ENCODE data around the gene TLE2. TPM values are rescaled to one million over a fixed set of nuclear protein-coding genes. Genes with fewer than 3 reads are reported as not detected.

Gene TLE2
- total RNA-seq, 4 donors from 2014 or later: 4.6 to 45.2 (median 29.2) TPM

DNA sequence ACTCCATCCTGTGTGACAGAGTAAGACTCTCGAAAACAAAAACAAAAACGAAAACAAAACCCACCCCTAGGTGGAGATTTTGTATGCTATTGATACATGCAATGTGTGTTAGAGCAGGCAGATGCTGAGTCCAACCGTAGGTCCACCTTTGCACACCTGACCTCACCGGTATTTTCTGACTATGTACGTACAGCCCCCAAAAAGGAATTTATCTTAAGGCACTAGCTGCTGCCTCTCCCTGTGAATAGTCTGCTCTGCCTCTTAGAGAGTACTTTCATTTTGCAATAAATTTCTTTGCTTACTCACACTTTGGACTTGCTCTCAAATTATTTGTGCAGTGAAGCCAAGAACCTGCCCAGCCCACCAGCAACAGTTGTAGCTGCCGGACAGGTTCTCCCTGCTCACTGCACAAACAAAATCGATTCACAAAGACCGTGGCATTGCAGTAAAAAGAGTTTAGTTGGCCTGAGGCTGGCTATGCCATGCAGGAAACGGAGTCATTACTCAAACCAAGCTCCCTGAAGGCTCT, 76.1 kb downstream of the TLE2 start:
- peak in 1 of 2 donors; percentile 42 for TF ChIP-seq POLR2A (IDR thresholded peaks at IDR 0.05)
- TF ChIP-seq, protein P1, sequence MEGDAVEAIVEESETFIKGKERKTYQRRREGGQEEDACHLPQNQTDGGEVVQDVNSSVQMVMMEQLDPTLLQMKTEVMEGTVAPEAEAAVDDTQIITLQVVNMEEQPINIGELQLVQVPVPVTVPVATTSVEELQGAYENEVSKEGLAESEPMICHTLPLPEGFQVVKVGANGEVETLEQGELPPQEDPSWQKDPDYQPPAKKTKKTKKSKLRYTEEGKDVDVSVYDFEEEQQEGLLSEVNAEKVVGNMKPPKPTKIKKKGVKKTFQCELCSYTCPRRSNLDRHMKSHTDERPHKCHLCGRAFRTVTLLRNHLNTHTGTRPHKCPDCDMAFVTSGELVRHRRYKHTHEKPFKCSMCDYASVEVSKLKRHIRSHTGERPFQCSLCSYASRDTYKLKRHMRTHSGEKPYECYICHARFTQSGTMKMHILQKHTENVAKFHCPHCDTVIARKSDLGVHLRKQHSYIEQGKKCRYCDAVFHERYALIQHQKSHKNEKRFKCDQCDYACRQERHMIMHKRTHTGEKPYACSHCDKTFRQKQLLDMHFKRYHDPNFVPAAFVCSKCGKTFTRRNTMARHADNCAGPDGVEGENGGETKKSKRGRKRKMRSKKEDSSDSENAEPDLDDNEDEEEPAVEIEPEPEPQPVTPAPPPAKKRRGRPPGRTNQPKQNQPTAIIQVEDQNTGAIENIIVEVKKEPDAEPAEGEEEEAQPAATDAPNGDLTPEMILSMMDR (IDR thresholded peaks at IDR 0.05): peak in 3 of 6 experiments; percentile 33 to 40 (median 36)
- Histone ChIP-seq H3K4me3 (peak overlapping the region in 2 of 4 donors; percentile 26 to 30), H3K4me1 (peaks cover 0 to 9% (median 0%) of the 10 kb centered on the region in 4 donors), H3K36me3 (no peaks in the 10 kb centered on the region), H3K9me3 (no peaks in the 10 kb centered on the region), H3K27ac (peak overlapping the region in 3 of 4 donors; percentile 14 to 79 (median 54)), H3K27me3 (no peaks in the 10 kb centered on the region)
- peak in 2 of 3 donors; percentile 58 to 63 for DNase-seq

DNA sequence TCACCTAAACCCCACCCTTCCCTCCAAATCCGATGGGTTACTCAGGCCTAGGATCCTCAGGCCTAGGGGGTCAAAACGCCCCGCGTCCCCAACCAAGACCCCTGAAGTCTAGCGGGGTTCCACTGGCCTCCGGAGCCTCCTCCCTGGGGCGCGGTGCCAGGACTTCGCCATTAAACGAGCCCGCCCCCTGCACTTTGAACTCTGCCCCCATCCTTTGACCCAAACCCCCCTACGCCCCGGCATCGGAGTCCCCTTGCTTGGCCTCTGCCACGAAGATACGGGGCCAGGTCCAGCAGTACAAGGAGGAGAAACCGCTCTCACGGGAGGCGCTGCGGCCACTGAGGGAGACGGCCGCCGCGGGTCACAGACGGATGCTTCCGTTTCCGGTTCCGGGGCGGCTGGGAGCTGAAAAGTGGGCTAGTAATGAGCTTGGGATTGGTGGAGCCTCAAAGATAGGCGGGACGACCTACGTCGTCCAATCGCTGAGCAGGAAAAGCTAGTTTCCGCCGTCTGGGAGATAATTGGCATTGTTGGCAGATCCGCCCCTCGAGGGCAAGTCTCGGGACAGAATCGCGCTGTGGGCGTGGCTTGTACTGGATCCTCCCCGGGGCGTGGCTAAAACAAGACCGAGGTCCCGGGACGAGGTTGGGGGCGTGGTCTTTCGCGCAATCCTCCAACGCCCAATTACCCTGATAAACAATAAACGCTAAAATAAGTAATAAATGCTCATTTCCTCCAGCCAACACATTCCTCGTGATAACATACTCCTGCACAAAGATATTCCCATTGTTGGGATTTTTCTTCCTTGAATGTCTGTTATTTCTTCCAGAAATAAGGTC, 78.6 kb downstream of the TLE2 start:
- peak; percentile 100 for DNase-seq
- no peaks in the 10 kb centered on the region for H3K27me3 ChIP-seq
- H3K36me3 ChIP-seq: no peaks in the 10 kb centered on the region
- H3K27ac ChIP-seq: peak overlapping the region; percentile 95 to 96 (median 96)
- peak overlapping the region; percentile 71 to 88 (median 84) for H3K4me3 ChIP-seq
- no peaks in the 10 kb centered on the region for H3K9me3 ChIP-seq
- peaks cover 0 to 9% (median 1%) of the 10 kb centered on the region in 4 donors for H3K4me1 ChIP-seq
- TF ChIP-seq POLR2A (IDR thresholded peaks at IDR 0.05): peak; percentile 93 to 97
- TF ChIP-seq, protein P1 (IDR thresholded peaks at IDR 0.05): no peak

DNA sequence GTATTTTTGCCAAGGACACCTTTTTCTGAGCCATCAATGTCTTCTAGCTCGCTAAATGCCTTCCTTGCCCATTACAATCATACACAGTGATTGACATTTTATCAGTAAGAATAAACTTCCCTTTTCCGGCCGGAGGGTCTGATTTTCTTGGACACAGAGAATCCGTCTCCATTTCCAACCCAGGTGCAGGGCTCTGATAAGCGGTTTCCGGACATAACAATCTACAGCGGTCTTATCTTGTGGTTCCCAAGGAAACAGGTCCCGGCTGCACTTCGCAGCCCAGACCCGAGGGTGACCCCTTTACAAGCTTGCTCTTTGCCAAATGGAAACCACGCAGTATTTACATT, 79.2 kb downstream of the TLE2 start:
- TF ChIP-seq, protein P1 (IDR thresholded peaks at IDR 0.05): no peak
- TF ChIP-seq POLR2A (IDR thresholded peaks at IDR 0.05): no peak
- Histone ChIP-seq H3K27ac (peak overlapping the region; percentile 95 to 96 (median 96)), H3K27me3 (no peaks in the 10 kb centered on the region), H3K36me3 (no peaks in the 10 kb centered on the region), H3K4me1 (peaks cover 0 to 9% (median 2%) of the 10 kb centered on the region in 4 donors), H3K9me3 (no peaks in the 10 kb centered on the region), H3K4me3 (peak overlapping the region; percentile 71 to 88 (median 84))
- DNase-seq: peak in 1 of 3 donors; percentile 59

Other genes starting within 250 kb of the TLE2 start
- 10 to 100 TPM; 26.4 to 62.5 (median 45.7) TPM for gene SGTA, start 246.0 kb downstream of the TLE2 start, total RNA-seq
- gene THOP1, start 243.8 kb downstream of the TLE2 start, total RNA-seq: 100 to 1,000 TPM in 1 of 4 donors, 10 to 100 TPM in 3; 24.3 to 142 (median 49.5) TPM
- gene ZNF554, start 209.4 kb downstream of the TLE2 start, total RNA-seq: 10 to 100 TPM in 1 of 4 donors, 1 to 10 TPM in 3; 2.5 to 15.4 (median 6.7) TPM
- 1 to 10 TPM; 4.4 to 5.8 (median 4.4) TPM for gene ZNF555, start 187.8 kb downstream of the TLE2 start, total RNA-seq
- gene ZNF556, start 161.9 kb downstream of the TLE2 start, total RNA-seq: not detected
- gene ZNF57, start 128.4 kb downstream of the TLE2 start, total RNA-seq: 10 to 100 TPM in 3 of 4 donors, 1 to 10 TPM in 1; 2.5 to 24.1 (median 19.3) TPM
- 1 to 10 TPM; 3.7 to 7.5 (median 5.6) TPM for gene ZNF77, start 84.3 kb downstream of the TLE2 start, total RNA-seq
- gene TLE6, start 51.7 kb downstream of the TLE2 start, total RNA-seq: 1 to 10 TPM in 2 of 4 donors, not detected in 2; 1.9 to 2.5 TPM
- gene TLE5, start 33.2 kb upstream of the TLE2 start, total RNA-seq: 100 to 1,000 TPM; 134 to 366 (median 289) TPM
- gene GNA11, start 65.1 kb upstream of the TLE2 start, total RNA-seq: 100 to 1,000 TPM; 120 to 557 (median 456) TPM
- 10 to 100 TPM in 1 of 4 donors, 1 to 10 TPM in 2, not detected in 1; 1.2 to 12.4 (median 1.5) TPM for gene GNA15, start 106.8 kb upstream of the TLE2 start, total RNA-seq
- 1 to 10 TPM; 1.6 to 9.9 (median 2.5) TPM for gene S1PR4, start 149.5 kb upstream of the TLE2 start, total RNA-seq
- gene NCLN, start 156.7 kb upstream of the TLE2 start, total RNA-seq: 100 to 1,000 TPM in 3 of 4 donors, 10 to 100 TPM in 1; 84.2 to 126 (median 117) TPM
- not detected for gene CELF5, start 195.4 kb upstream of the TLE2 start, total RNA-seq